ENCODE results near the gene CYB561. TPM values are rescaled to one million over a fixed set of nuclear protein-coding genes. Genes with fewer than 3 reads are reported as not detected.

CYB561 gene, protein sequence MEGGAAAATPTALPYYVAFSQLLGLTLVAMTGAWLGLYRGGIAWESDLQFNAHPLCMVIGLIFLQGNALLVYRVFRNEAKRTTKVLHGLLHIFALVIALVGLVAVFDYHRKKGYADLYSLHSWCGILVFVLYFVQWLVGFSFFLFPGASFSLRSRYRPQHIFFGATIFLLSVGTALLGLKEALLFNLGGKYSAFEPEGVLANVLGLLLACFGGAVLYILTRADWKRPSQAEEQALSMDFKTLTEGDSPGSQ
- total RNA-seq (2022): 57.2 and 62.0 TPM in 2 replicates
- percentile 69 among the genes with signal in this experiment for Bru-seq, nascent RNA
- BruChase-seq, experiment 1, labeled RNA remaining after a 6-hour chase: percentile 92 among the genes with signal in this experiment
- percentile 83 among the genes with signal in this experiment for BruChase-seq, experiment 2, labeled RNA remaining after a 2-hour chase
- long read RNA-seq, transcript CYB561-213 (5 exons, 2,344 nt): minor isoform, 11 of 89 reads
- long read RNA-seq, transcript CYB561-203 (6 exons, 3,151 nt): minor isoform, 21 of 89 reads
- long read RNA-seq, transcript CYB561-201 (6 exons, 3,001 nt): major isoform, 27 of 89 reads
- long read RNA-seq, partial matches to known transcripts: 1 of 89 reads
- long read RNA-seq, other reads (novel, unspliced or antisense): 28 of 89 reads

DNA sequence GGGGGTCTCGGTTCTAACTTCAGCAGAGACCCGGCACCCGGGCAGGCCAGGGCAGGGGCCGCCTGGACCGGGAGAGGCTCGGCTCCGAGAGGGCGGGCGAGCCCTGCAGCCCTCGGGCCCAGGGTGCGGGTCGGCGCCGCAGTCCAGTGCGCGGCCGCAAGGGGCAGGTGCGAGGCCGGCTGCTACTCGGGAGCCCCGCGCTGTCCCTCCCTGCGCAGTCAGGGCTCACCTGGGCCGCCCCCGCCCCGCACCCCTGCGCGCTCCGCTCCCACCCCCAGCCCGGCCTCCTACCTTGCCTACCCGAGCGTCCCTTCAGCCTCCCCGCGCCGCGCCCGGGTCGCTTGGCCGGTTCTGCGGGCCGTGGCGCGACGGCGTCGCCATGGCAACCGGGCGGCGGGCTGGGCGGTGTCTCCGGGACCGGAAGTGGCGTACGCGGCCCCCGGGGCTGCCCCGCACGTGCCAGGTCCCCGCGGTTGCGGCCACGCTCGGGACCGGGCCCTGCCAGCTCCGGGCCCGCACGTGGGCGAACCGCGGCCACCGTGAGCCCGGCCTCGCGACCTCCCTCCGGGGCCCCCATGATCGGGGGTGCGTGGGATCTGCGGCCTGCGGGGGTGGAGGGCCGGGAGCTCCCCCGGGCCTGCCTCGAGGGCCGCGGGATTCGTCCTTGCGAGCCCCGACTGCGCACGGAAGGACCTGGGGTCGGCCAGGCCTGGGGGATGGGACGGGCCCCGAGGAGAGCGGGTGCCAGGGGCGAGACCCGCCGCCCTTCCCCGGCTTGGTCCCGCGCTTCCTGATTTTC lies at the start of gene CYB561:
CYB561 (minus strand) TSS at position 353 of the 799 bp plus-strand sequence. CDS start 8,759 bp downstream, outside the sequence.
- BruUV-seq (replicated peaks): no TSS peak
- peaks cover 16% of the 10 kb centered on the region for H3K4me1 Mint-ChIP-seq (ENCODE audit: insufficient read depth, unreplicated experiment)
- TF ChIP-seq, protein P1, sequence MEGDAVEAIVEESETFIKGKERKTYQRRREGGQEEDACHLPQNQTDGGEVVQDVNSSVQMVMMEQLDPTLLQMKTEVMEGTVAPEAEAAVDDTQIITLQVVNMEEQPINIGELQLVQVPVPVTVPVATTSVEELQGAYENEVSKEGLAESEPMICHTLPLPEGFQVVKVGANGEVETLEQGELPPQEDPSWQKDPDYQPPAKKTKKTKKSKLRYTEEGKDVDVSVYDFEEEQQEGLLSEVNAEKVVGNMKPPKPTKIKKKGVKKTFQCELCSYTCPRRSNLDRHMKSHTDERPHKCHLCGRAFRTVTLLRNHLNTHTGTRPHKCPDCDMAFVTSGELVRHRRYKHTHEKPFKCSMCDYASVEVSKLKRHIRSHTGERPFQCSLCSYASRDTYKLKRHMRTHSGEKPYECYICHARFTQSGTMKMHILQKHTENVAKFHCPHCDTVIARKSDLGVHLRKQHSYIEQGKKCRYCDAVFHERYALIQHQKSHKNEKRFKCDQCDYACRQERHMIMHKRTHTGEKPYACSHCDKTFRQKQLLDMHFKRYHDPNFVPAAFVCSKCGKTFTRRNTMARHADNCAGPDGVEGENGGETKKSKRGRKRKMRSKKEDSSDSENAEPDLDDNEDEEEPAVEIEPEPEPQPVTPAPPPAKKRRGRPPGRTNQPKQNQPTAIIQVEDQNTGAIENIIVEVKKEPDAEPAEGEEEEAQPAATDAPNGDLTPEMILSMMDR (IDR thresholded peaks at IDR 0.05; ENCODE audit: unreplicated experiment): peak; percentile 64
- no peaks in the 10 kb centered on the region for H3K27me3 Mint-ChIP-seq (ENCODE audit: insufficient read depth, unreplicated experiment)
- CTCF ChIA-PET: interaction anchor here (0.6 to 6.5 kb wide), 19 partner anchors 8 to 182 kb away, joined by 3 to 62 read pairs (median 3); partner anchors contain the start of gene ACE
- H3K9me3 Mint-ChIP-seq (ENCODE audit: unreplicated experiment): no peaks in the 10 kb centered on the region
- no peaks in the 10 kb centered on the region for H3K36me3 Mint-ChIP-seq (ENCODE audit: insufficient read depth, unreplicated experiment)
- intact Hi-C loops (cut with micrococcal nuclease): loop anchor here (1.0 to 2.0 kb wide), 3 partner anchors 33 to 166 kb away; partner anchors contain the start of gene DCAF7
- DNase-seq (ENCODE audit: unreplicated experiment): peak; percentile 70
- H3K27ac Mint-ChIP-seq (ENCODE audit: low read depth, unreplicated experiment): peak within 1 kb of the TSS; percentile 90
- H3K4me3 Mint-ChIP-seq (ENCODE audit: unreplicated experiment): peak within 1 kb of the TSS; percentile 68
- POLR2A ChIA-PET: interaction anchor here (0.7 to 3.7 kb wide), 15 partner anchors 10 to 335 kb away, joined by 3 to 31 read pairs (median 5); partner anchors contain the start of genes DCAF7 and TACO1

DNA sequence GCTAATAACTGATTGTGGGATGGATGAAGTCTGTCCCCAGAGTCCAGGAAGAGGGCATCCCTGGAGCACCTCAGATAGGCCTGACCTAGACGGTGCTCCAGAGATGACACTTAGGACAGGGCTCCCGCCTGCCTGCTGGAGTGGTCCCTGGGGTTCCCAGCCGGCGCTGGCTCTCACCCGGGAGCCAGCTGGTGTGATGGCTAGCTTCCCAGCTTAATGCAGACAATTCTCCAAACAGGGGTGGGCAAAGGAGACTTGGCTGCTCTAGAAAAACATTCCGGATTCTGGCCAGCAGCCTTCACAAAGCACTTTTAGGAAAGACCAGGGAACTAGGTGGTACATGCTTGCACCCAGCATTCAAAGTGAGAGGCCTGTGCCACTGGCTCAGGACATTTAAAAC lies 49.4 kb upstream of the CYB561 start:
- DNase-seq (ENCODE audit: unreplicated experiment): no peak
- H3K27me3 Mint-ChIP-seq (ENCODE audit: insufficient read depth, unreplicated experiment): peaks cover 5% of the 10 kb centered on the region
- H3K27ac Mint-ChIP-seq (ENCODE audit: low read depth, unreplicated experiment): no peak overlapping the region
- CTCF ChIA-PET: interaction anchor here (0.6 to 4.6 kb wide), 3 partner anchors 16 to 297 kb away, joined by 3 to 27 read pairs (median 4); no protein-coding TSS in a partner anchor
- H3K4me1 Mint-ChIP-seq (ENCODE audit: insufficient read depth, unreplicated experiment): no peaks in the 10 kb centered on the region
- BruUV-seq (replicated peaks): no TSS peak
- intact Hi-C loops (cut with micrococcal nuclease): no loop called here
- TF ChIP-seq, protein P1 (IDR thresholded peaks at IDR 0.05; ENCODE audit: unreplicated experiment): no peak
- H3K9me3 Mint-ChIP-seq (ENCODE audit: unreplicated experiment): no peaks in the 10 kb centered on the region
- H3K4me3 Mint-ChIP-seq (ENCODE audit: unreplicated experiment): no peak overlapping the region
- POLR2A ChIA-PET: no interaction called here
- H3K36me3 Mint-ChIP-seq (ENCODE audit: insufficient read depth, unreplicated experiment): no peaks in the 10 kb centered on the region

DNA sequence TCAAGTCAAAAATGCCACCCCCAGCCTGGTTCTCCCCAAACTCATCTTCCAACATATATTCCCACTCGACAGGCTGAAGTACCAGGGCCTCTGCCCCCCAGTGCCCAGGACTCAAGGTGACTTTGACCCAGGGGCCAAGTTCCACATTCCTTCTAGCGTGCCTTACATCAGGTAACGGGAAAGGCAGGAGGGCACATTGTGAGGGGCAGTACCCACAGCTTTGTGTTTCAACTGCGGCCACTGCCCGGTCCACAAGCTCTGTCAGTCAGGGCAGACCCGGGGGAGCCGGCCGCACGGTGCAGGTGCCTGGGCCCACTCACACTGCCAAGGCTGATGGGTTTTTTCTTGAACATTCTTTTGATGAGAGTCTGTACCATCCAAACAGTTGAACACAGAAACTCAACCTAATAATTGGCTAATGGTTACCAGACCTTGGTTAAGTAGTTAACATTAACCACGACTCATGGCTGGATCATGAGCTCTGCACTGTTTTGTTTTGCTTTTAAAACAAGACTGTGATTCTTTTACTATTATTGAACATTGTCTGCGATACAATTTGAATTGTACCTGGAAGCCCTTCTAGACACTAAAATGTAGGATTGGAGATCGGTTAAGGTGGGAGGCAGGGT lies 48.3 kb upstream of the CYB561 start:
- H3K4me3 Mint-ChIP-seq (ENCODE audit: unreplicated experiment): no peak overlapping the region
- intact Hi-C loops (cut with micrococcal nuclease): no loop called here
- TF ChIP-seq, protein P1 (IDR thresholded peaks at IDR 0.05; ENCODE audit: unreplicated experiment): no peak
- H3K9me3 Mint-ChIP-seq (ENCODE audit: unreplicated experiment): no peaks in the 10 kb centered on the region
- no TSS peak for BruUV-seq (replicated peaks)
- CTCF ChIA-PET: interaction anchor here (4.6 kb wide), 1 partner anchor 15 kb away, joined by 27 read pairs; no protein-coding TSS in a partner anchor
- H3K4me1 Mint-ChIP-seq (ENCODE audit: insufficient read depth, unreplicated experiment): no peaks in the 10 kb centered on the region
- peaks cover 6% of the 10 kb centered on the region for H3K27me3 Mint-ChIP-seq (ENCODE audit: insufficient read depth, unreplicated experiment)
- no peak for DNase-seq (ENCODE audit: unreplicated experiment)
- POLR2A ChIA-PET: no interaction called here
- no peak overlapping the region for H3K27ac Mint-ChIP-seq (ENCODE audit: low read depth, unreplicated experiment)
- H3K36me3 Mint-ChIP-seq (ENCODE audit: insufficient read depth, unreplicated experiment): no peaks in the 10 kb centered on the region

Measured in MCF 10A (cell line).